HG03432 (cell line): Measurements from ENCODE around the gene C2orf92.

Experiments
- ATAC-seq: cut with Tn5 transposase; IDR thresholded peaks from one replicate; pipeline ENCODE4 v1.9.1; 2021; ENCODE audit warnings: mild to moderate bottlenecking, moderate library complexity; ENCODE audit not compliant: unreplicated experiment

C2orf92 gene

DNA sequence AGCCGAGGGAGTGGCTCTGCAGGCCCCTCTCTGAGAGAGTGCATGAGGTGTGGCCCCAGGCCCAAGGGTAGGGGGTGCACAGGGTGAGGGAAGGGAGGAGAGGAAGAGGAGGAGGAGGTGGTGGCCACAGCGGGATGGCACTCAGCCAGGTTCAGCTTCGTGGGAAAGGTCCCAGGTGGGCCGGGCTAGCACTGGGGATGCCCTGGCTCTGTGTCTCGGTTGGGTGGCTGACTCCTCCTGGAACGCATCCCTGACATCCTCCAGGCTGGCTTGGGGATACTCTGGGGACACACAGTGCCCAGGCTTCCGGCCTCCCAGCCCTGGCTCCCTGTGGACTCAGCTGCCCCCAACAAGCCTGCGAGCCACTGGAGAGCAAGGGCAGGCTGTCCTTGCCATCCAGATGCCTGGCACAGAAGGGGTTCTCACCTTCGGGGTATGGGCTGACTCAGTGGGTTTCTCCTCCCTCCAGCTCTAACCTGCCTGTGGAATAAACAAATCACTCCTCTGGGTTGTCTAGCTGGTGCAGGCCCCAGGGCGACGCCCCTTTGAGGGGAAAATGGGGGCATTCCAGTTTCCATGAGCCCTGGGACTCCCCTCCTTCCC is 43.3 kb downstream of the C2orf92 start:
- no peak for ATAC-seq

DNA sequence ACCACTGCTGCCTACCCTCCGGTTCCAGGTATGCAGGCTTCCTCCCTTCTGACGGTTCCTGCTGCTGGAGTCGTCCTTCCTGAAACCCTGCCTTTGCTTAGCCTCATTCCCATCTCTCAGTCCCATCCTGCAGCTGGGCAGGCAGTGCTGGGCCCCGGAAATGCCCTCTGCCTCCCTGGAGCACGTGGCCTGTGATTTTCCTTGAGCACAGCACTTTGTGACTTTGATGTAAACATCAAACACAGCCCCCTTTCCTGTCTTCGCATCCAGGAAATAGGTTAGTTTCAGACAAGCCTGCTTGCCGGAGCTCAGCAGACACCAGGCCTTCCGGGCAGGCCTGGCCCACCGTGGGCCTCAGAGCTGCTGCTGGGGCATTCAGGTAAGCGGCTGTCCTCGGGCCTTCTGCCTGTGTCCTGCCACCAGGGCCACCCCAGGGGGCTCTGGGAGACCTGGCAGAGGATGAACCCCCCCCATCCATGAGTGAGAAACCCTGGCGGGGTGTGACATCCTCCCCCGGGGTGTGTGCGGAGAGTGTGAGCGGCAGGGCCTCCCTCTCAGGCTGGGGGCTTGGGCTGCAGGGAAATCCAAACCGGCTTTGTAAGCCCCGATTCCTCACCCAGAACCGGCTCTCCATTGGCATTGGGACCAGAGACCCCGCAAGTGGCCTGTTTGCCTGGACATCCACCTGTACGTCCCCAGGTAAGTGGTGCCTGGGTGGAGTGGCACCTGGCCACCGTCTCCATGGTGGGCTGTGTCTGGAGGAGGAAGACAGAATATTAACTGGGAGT is 44.0 kb downstream of the C2orf92 start, which contains the start of gene ZAP70:
ZAP70 (plus strand) TSS at position 281 of the 788 bp plus-strand sequence. CDS start 10,461 bp downstream, outside the sequence.
- peak; percentile 49 for ATAC-seq

- ATAC-seq: no peak
These were observed 44.8 kb downstream of the C2orf92 start for GRCh38 chr2:97714084-97714949.

DNA sequence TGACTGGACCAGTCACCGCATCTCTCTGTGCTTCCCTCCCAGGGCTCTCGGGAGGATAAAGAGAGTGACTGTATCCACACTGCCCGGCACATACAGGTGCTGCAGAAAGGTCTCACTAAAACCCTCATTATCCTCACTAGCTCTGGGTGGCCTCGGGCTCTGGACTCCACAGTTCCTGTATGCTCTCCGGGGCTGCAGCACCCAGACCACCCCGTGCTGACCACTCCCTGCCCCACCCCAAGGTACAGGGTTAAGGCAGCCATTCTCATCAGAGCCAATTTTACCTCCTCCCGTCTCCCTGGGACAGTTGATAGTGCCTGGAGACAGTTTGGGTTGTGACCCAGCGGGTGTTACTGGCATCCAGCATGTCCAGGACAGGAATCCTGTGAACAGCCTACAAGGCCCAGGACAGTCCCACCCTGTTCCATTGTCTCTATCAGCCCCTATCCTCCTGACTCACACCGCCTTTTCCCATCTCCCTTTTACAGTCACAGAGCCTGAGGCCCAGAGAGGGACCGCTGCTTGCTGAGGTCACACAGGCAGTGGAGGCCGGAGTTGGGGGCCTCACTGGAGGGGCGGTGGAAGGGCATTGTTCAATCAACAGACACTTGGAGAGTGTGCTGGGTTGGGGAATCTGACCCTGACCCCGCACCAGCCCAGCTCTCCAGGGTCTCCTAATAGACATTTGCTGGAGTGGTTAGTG is 45.6 kb downstream of the C2orf92 start:
- ATAC-seq: no peak

GRCh38 chr2:97715951-97716694 is 46.6 kb downstream of the C2orf92 start:
- ATAC-seq: no peak

GRCh38 chr2:97716695-97717612 is 47.4 kb downstream of the C2orf92 start:
- no peak for ATAC-seq

- ATAC-seq: no peak
These were observed 48.1 kb downstream of the C2orf92 start for GRCh38 chr2:97717613-97717995.

GRCh38 chr2:97718051-97718882 is 48.8 kb downstream of the C2orf92 start:
- peak; percentile 76 for ATAC-seq

GRCh38 chr2:97718942-97719341 is 49.4 kb downstream of the C2orf92 start:
- ATAC-seq: no peak

DNA sequence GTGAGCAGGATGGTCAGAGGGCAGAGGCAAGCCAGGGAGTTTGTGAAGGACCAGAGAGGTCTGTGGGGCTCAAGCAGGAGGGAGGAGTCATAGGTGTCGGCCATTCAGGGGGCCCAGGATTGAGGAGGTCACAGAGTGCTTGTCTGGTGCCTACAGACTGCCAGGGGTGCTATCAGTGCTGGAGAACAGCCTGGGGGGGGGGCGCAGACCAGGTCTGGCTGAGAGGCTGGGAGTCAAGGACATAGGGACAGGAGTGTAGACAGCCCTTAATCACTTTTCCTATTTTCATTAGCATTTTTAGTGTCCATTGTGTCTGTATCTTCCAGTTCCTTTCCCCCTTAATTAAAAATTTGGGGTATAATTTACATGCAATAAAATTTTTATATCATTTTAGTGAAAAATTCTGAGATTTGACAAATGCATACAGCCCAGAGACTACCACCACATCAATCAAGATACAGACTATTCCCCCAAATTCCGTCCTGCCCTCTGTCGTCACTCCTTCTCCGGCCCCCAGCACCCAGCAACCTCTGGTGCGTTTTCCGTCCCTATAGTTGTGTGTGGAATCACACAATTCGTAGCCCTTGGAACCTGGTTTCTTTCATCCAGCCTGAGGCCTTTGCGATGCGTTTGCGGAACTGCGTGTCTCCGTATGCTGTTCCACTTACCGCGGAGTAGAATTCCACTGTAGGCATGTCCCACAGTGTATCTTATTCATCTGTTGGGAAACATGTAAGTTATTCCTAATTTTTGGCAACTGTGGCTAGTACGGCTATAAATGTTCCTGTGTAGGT is 50.0 kb downstream of the C2orf92 start:
- no peak for ATAC-seq

- no peak for ATAC-seq
These were observed 51.2 kb downstream of the C2orf92 start for GRCh38 chr2:97720746-97721145.

GRCh38 chr2:97722227-97722626 is 52.7 kb downstream of the C2orf92 start:
- ATAC-seq: no peak

DNA sequence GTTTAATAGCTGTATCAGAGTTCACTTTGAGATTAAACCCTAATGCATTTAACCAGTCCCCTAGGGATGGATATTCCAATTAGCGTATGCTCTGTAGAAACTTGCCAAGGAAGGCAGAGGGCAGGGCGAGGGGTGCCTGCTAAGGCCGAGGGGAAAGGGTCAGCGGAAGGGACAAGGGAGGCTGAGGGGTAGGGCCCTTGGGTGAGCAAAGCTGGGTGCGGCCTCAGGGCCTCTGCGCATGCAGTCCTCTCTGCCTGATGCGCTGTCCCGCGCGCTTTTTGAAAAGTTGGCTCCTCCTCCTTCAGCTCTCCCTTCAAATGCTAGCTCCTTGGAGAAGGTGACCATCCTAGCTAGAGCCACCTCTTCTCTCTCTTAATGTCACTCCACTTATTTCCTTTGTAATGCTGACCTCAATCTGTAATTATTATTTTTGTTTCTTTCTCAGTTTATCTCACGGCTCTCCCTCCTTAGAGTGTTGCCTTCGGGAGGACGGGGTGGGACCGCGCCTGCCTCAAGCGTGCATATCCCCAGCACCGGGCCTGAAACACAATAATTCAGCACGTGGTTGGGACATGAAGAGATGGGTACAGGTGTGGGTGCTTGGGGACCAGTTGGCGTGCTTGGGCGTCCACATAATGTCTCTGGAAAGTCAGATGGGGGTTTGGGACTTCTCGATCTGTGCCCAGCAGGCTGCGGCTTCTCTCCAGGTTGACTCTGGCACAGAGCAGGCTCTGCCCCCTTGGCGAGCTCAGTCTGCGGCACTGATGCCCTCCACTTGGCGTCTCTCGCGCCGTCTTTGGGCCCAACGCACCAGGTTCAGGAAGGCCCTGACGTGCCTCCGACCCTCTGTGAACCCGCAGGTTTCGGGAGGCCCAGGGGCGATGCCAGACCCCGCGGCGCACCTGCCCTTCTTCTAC is 53.9 kb downstream of the C2orf92 start:
- no peak for ATAC-seq

GRCh38 chr2:97724073-97724410 is 54.5 kb downstream of the C2orf92 start:
- ATAC-seq: no peak

GRCh38 chr2:97724501-97724900 is 55.0 kb downstream of the C2orf92 start:
- ATAC-seq: no peak

DNA sequence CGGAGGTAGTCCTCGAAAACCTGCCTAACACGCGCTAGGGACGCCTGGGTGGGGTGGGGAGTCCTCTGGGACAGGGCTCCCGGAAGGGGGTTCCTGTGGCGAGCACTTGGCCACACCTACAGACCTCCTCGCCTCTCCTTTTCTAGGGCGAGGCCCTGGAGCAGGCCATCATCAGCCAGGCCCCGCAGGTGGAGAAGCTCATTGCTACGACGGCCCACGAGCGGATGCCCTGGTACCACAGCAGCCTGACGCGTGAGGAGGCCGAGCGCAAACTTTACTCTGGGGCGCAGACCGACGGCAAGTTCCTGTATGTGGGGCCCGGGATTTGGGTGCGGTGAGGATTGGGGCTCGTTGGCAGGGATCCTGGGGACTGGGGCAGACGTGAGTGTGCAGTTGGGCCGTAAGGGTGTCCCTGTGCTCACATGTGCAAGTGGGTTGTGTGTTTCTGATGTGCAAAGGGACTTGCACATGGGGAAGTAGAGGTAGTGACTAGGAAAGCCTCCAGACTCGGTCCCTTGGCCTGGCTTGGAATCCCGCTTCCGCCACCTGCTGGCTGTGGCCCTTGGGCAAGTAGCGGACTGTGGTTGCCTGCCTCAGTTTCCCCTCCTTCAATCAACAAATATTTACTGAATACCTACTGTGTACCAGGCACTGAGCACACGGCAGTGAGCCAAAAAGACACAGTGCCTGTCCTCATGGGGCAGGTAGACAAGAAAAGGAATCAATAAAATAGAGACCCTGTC is 55.6 kb downstream of the C2orf92 start:
- no peak for ATAC-seq
